Effector memory CD4-positive, alpha-beta T cell (primary cell): ENCODE results near the gene SLC1A4.

ENCODE experiments used
- DNase-seq, 3 donors: peaks; one replicate each; pipeline ENCODE4 v3.0.0-alpha.2; 2020
- H3K27ac ChIP-seq: 2 replicates; pipeline ENCODE4 v1.7.0; 2013; ENCODE audit warnings: mild to moderate bottlenecking, low read length, moderate library complexity; ENCODE audit not compliant: insufficient read depth, poor library complexity, severe bottlenecking
- H3K27me3 ChIP-seq: replicated peaks from 2 replicates; pipeline ENCODE4 v1.7.0; 2013; ENCODE audit warnings: mild to moderate bottlenecking, low read length; ENCODE audit not compliant: insufficient read depth, control insufficient read depth, poor library complexity, severe bottlenecking
- H3K36me3 ChIP-seq: 2 replicates; pipeline ENCODE4 v1.7.0; 2013; ENCODE audit warnings: mild to moderate bottlenecking, low read length, moderate library complexity; ENCODE audit not compliant: control insufficient read depth, insufficient read depth
- H3K4me1 ChIP-seq: 2 replicates; pipeline ENCODE4 v1.7.0; 2013; ENCODE audit warnings: low read length, mild to moderate bottlenecking; ENCODE audit not compliant: control insufficient read depth, insufficient read depth, poor library complexity, severe bottlenecking
- H3K4me3 ChIP-seq: 2 replicates; pipeline ENCODE4 v1.7.0; 2013; ENCODE audit warnings: low read length, low read depth, mild to moderate bottlenecking; ENCODE audit not compliant: insufficient read depth, poor library complexity, severe bottlenecking
- H3K9me3 ChIP-seq: 2 replicates; pipeline ENCODE4 v1.7.0; 2013; ENCODE audit warnings: mild to moderate bottlenecking, low read length, moderate library complexity; ENCODE audit not compliant: control insufficient read depth

Gene SLC1A4

GRCh38 chr2:65044097-65044735 is 55.0 kb downstream of the SLC1A4 start:
- DNase-seq = no peak
- H3K27ac ChIP-seq = no peak overlapping the region
- H3K9me3 ChIP-seq = no peaks in the 10 kb centered on the region
- H3K4me1 ChIP-seq = no peaks in the 10 kb centered on the region
- no peaks in the 10 kb centered on the region for H3K36me3 ChIP-seq
- H3K27me3 ChIP-seq = no peaks in the 10 kb centered on the region
- H3K4me3 ChIP-seq = no peak overlapping the region

GRCh38 chr2:65045651-65046050 is 56.5 kb downstream of the SLC1A4 start:
- Histone ChIP-seq H3K27ac (no peak overlapping the region), H3K4me3 (no peak overlapping the region), H3K9me3 (no peaks in the 10 kb centered on the region), H3K27me3 (no peaks in the 10 kb centered on the region), H3K36me3 (no peaks in the 10 kb centered on the region), H3K4me1 (no peaks in the 10 kb centered on the region)
- no peak for DNase-seq

GRCh38 chr2:65046633-65047407 is 57.6 kb downstream of the SLC1A4 start:
- H3K9me3 ChIP-seq = no peaks in the 10 kb centered on the region
- no peaks in the 10 kb centered on the region for H3K27me3 ChIP-seq
- H3K36me3 ChIP-seq = no peaks in the 10 kb centered on the region
- H3K27ac ChIP-seq = no peak overlapping the region
- no peak overlapping the region for H3K4me3 ChIP-seq
- DNase-seq = no peak
- H3K4me1 ChIP-seq = no peaks in the 10 kb centered on the region

- no peaks in the 10 kb centered on the region for H3K4me1 ChIP-seq
These were observed 59.9 kb downstream of the SLC1A4 start for GRCh38 chr2:65049010-65049639.

GRCh38 chr2:65050931-65051330 is 61.7 kb downstream of the SLC1A4 start:
- no peaks in the 10 kb centered on the region for H3K9me3 ChIP-seq
- no peaks in the 10 kb centered on the region for H3K36me3 ChIP-seq
- H3K27ac ChIP-seq = no peak overlapping the region
- no peaks in the 10 kb centered on the region for H3K27me3 ChIP-seq
- DNase-seq = no peak
- H3K4me1 ChIP-seq = no peaks in the 10 kb centered on the region
- H3K4me3 ChIP-seq = no peak overlapping the region

More at GRCh38 chr2:65049010-65049639, 59.9 kb downstream of the SLC1A4 start:
- Histone ChIP-seq H3K27me3 (no peaks in the 10 kb centered on the region), H3K4me3 (no peak overlapping the region), H3K9me3 (no peaks in the 10 kb centered on the region), H3K36me3 (no peaks in the 10 kb centered on the region), H3K27ac (no peak overlapping the region)
- DNase-seq = no peak

- H3K4me3 ChIP-seq = no peak overlapping the region
- no peak for DNase-seq
- no peaks in the 10 kb centered on the region for H3K27me3 ChIP-seq
- H3K9me3 ChIP-seq = no peaks in the 10 kb centered on the region
- no peak overlapping the region for H3K27ac ChIP-seq
- no peaks in the 10 kb centered on the region for H3K36me3 ChIP-seq
- H3K4me1 ChIP-seq = peaks cover 13% of the 10 kb centered on the region
These were observed 64.0 kb downstream of the SLC1A4 start for GRCh38 chr2:65053199-65053598.

- DNase-seq = no peak
- Histone ChIP-seq H3K27ac (peak overlapping the region; percentile 70), H3K36me3 (no peaks in the 10 kb centered on the region), H3K27me3 (no peaks in the 10 kb centered on the region), H3K4me1 (peaks cover 15% of the 10 kb centered on the region), H3K9me3 (no peaks in the 10 kb centered on the region), H3K4me3 (no peak overlapping the region)
These were observed 65.7 kb downstream of the SLC1A4 start for GRCh38 chr2:65054749-65055421.

- DNase-seq = no peak
- Histone ChIP-seq H3K36me3 (no peaks in the 10 kb centered on the region), H3K27ac (peak overlapping the region; percentile 70), H3K4me3 (peak overlapping the region; percentile 77), H3K4me1 (peaks cover 15% of the 10 kb centered on the region), H3K27me3 (no peaks in the 10 kb centered on the region), H3K9me3 (no peaks in the 10 kb centered on the region)
These were observed 66.4 kb downstream of the SLC1A4 start for GRCh38 chr2:65055422-65056214.

- H3K4me1 ChIP-seq = peaks cover 15% of the 10 kb centered on the region
- DNase-seq = peak; percentile 91 to 95 (median 94)
- peak within 1 kb of the TSS; percentile 70 for H3K27ac ChIP-seq
- peak within 1 kb of the TSS; percentile 77 for H3K4me3 ChIP-seq
- no peaks in the 10 kb centered on the region for H3K36me3 ChIP-seq
- no peaks in the 10 kb centered on the region for H3K9me3 ChIP-seq
- no peaks in the 10 kb centered on the region for H3K27me3 ChIP-seq
These were observed 67.2 kb downstream of the SLC1A4 start, which contains the start of gene CEP68 for GRCh38 chr2:65056215-65057053. Gene CEP68, plus strand, starts transcription at chr2:65056416. Its CDS starts 13,029 bp downstream, at chr2:65069445.
